A375 (cell line): ENCODE data around the gene SLC16A13. TPM values are rescaled to one million over a fixed set of nuclear protein-coding genes. Genes with fewer than 3 reads are reported as not detected.

Experiments
- small RNA-seq: library from RNA; depleted of rRNA; stranded (forward); fragments of <200 nt; gene quantifications from one replicate; pipeline ENCODE3, GENCODE V24; 2014
- total RNA-seq: library from RNA; depleted of rRNA; stranded (reverse); fragments of >200 nt; shearing (Covaris generic); gene quantifications from 2 replicates; pipeline ENCODE4 v1.2.3, GENCODE V29; 2014; rRNA removed

Gene SLC16A13
- total RNA-seq = 0.53 and 0.79 TPM in 2 replicates

GRCh38 chr17:7035591-7036368, at the start of gene SLC16A13:
Gene SLC16A13 (plus strand): TSS chr17:7036015. CDS start chr17:7036383, 368 bp downstream.

GRCh38 chr17:6995500-6996255, 40.1 kb upstream of the SLC16A13 start, which contains the start of gene ALOX12:
Gene ALOX12 (plus strand): TSS chr17:6996049. CDS start chr17:6996118, 69 bp downstream.

GRCh38 chr17:7022781-7023571, 12.8 kb upstream of the SLC16A13 start, which contains the start of gene BCL6B:
Gene BCL6B (plus strand): TSS chr17:7023050. CDS start chr17:7023672, 622 bp downstream.

GRCh38 chr17:7043497-7044198, 7.8 kb downstream of the SLC16A13 start, which contains the start of gene SLC16A11:
Gene SLC16A11 (minus strand): TSS chr17:7044092. CDS start chr17:7043513, 579 bp downstream.

GRCh38 chr17:7079581-7080455, 44.0 kb downstream of the SLC16A13 start, which contains the start of gene CLEC10A:
Gene CLEC10A (minus strand): TSS chr17:7080251. CDS start chr17:7078812, 1,439 bp downstream.

Small RNAs within 50 kb of the gene (small RNA-seq; reads per million reads assigned to genes)
- not detected for gene AC120057.1

Other genes with a start within 250 kb of the SLC16A13 start
- gene TEKT1, start 204.3 kb upstream of the SLC16A13 start, total RNA-seq = not detected in 2 replicates
- gene ALOX12, start 40.0 kb upstream of the SLC16A13 start, total RNA-seq = not detected in 2 replicates
- 89.7 and 140 TPM in 2 replicates for gene RNASEK, start 23.4 kb upstream of the SLC16A13 start, total RNA-seq
- gene BCL6B, start 13.0 kb upstream of the SLC16A13 start, total RNA-seq = not detected in 2 replicates
- not detected in 2 replicates for gene SLC16A11, start 8.1 kb downstream of the SLC16A13 start, total RNA-seq
- gene CLEC10A, start 44.2 kb downstream of the SLC16A13 start, total RNA-seq = not detected in 2 replicates
- not detected in 2 replicates for gene ASGR2, start 78.8 kb downstream of the SLC16A13 start, total RNA-seq
- 2.0 and 3.1 TPM in 2 replicates for gene ASGR1, start 143.4 kb downstream of the SLC16A13 start, total RNA-seq
- gene DLG4, start 183.8 kb downstream of the SLC16A13 start, total RNA-seq = 18.1 and 25.8 TPM in 2 replicates
- 659 and 664 TPM in 2 replicates for gene ACADVL, start 183.9 kb downstream of the SLC16A13 start, total RNA-seq
- 67.9 and 69.8 TPM in 2 replicates for gene DVL2, start 198.5 kb downstream of the SLC16A13 start, total RNA-seq
- 52.4 and 54.4 TPM in 2 replicates for gene PHF23, start 203.4 kb downstream of the SLC16A13 start, total RNA-seq
- gene GABARAP, start 206.4 kb downstream of the SLC16A13 start, total RNA-seq = 147 and 165 TPM in 2 replicates
- 53.1 and 75.3 TPM in 2 replicates for gene CTDNEP1, start 215.7 kb downstream of the SLC16A13 start, total RNA-seq
- gene ELP5, start 216.2 kb downstream of the SLC16A13 start, total RNA-seq = 69.7 and 99.4 TPM in 2 replicates
- gene CLDN7, start 226.5 kb downstream of the SLC16A13 start, total RNA-seq = 0.49 and 0.50 TPM in 2 replicates
- gene SLC2A4, start 245.7 kb downstream of the SLC16A13 start, total RNA-seq = 0.05 TPM in 1 of 2 replicates, not detected in the other